Measurements from ENCODE around the gene MECP2.
A peak's percentile ranks its signal among the peaks of the same experiment; 100 is the strongest.

Gene MECP2

GRCh38 chrX:154059231-154059630 lies 38.3 kb downstream of the MECP2 start:
- DNase-seq = no peak

GRCh38 chrX:154058214-154058997 lies 39.1 kb downstream of the MECP2 start:
- DNase-seq = no peak

GRCh38 chrX:154057791-154058190 lies 39.7 kb downstream of the MECP2 start:
- DNase-seq = peak; percentile 8

- no peak for DNase-seq
Observed at GRCh38 chrX:154056770-154057241, 40.7 kb downstream of the MECP2 start.

GRCh38 chrX:154051201-154051810 lies 46.2 kb downstream of the MECP2 start:
- DNase-seq = peak; percentile 59

GRCh38 chrX:154050113-154050495 lies 47.4 kb downstream of the MECP2 start:
- DNase-seq = peak; percentile 17

- DNase-seq = no peak
Observed at GRCh38 chrX:154049209-154050112, 48.1 kb downstream of the MECP2 start.

DNA sequence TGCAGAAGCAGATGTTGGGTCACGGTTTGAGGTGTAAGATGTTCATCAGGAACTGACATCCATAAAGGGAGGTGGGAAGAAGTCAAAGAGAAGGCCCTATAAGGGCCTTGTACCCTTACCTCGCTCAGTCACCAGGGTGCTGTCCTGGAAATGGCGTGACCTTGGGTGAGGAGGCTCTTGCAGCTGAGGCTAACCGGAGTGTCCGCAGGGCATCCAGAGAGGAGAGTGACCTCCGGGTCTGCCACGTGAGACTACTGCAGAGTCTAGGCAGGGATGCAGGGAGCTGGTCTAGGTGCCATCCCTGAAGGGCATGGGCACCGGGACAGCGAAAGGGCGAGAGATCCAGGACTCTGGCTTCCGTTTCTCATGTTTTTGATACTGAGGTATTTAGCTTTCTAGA lies 49.1 kb downstream of the MECP2 start:
- no peak for DNase-seq

GRCh38 chrX:154046940-154047610 lies 50.4 kb downstream of the MECP2 start:
- DNase-seq = no peak

GRCh38 chrX:154046031-154046781 lies 51.3 kb downstream of the MECP2 start:
- peak; percentile 92 for DNase-seq

DNA sequence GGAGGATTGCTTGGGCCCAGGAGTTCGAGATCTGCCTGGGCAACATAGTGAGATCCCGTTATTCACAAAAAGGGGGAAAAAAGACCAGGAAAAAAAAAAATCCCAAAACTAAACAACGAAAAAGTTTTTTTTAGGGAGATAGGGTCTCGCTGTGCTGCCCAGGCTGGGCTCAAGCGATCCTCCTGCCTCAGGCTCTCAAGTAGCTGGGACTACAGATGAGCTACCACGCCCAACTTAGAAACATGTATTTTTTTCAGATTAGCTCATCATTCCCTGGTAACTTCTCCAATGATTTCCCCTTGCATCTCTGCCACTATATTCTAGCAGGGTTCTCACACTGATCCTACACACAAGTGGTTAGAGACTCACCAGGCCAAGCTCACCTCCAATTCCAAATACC lies 53.4 kb downstream of the MECP2 start:
- no peak for DNase-seq

GRCh38 chrX:154043003-154043763 lies 54.3 kb downstream of the MECP2 start:
- DNase-seq = peak; percentile 65

GRCh38 chrX:154040863-154041262 lies 56.7 kb downstream of the MECP2 start:
- no peak for DNase-seq

DNA sequence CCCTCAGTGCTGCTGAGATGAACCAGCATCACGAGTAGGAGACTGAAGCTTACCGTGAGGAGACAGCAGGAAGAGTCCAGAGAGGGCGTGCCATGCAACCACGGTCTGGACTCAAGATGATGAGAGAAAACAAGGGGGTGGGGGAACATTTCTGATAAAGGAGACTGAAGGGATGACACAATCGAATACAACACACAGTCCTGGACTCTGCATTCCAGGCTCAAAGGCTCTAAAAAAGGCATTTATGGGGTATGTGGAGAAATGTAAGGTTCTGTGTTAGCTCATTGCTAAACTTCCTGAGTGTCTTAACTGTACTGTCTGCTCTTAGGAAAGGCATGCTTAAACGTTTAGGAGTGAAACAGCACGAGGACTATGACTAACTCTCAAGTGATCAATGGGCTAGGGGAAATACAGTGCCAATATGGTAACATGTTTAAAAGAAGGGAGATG lies 57.2 kb downstream of the MECP2 start:
- peak; percentile 82 for DNase-seq

DNA sequence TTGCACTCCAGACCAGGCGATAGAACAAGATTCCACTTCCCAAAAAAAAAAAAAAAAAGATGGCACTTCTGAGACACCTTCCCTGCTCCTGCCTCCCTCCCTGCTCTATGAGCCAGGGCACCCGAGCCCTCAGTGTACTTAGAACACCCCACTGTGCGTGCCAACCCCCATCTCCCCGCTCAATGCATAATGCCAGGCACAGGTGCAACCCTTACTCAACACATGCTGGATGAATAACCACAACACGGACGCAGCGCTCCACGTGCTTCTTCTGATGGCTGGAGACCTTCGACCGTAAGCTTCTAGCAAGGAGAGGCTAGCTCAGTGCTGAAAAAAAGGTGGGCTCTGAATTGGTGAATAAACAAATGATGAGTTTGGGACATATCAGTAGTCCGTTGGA lies 57.9 kb downstream of the MECP2 start:
- no peak for DNase-seq

DNA sequence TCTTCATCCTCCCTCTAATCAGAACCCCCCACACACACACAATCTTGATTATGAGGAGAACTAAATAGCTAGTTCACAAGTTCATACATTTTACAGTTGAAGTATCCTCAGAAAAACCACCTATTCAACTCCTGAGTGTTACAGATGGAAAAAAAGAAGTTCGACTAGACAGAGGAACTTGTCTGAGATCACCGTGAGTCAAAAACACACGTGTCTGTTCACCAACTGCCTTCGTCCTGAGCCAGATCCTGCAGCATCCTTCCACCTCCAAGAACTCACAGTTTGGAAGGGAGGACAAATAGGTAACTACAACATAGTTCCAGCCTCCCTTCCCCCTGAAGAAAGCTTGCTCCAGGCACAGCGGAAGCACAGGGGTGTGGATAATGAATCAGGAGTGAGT lies 58.9 kb downstream of the MECP2 start:
- DNase-seq = no peak

DNA sequence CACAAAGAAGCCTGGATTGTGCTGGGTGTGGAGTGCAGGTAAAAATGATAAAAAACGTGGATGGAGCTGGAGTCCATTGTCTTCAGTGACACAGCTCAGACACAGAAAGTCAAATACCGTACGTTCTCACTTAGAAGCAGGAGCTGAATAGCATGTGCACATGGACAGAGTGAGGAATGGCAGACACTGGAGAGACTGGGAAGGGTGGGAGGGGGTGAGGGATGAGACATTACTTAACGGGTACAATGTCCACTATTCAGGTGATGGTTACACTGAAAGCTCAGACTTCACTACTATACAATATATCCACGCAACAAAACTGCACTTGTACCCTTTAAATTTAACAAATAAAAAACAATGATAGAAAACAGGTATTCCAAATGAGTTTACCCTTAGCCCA lies 59.8 kb downstream of the MECP2 start:
- no peak for DNase-seq

- no peak for DNase-seq
Observed at GRCh38 chrX:154036513-154036912, 61.0 kb downstream of the MECP2 start.

DNA sequence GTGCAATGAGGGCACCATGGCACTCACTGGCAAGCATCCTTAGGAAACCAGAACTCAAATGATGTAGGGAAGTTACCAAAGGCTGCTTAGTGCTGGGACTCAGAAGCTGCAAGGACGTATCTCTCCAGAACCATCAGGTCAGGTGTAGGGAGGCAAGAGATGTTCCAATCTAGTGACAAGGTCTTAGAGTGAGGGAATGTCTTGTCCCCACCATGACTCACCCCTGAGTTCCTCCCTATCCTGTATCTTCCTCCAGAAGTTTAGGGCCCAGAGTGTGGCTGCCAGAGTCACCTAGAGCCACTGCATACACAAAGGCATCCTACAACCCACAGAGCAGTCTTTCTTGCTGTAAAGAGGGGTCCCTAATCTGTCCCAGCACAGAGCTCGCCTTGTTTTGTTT lies 63.7 kb downstream of the MECP2 start:
- DNase-seq = no peak

DNA sequence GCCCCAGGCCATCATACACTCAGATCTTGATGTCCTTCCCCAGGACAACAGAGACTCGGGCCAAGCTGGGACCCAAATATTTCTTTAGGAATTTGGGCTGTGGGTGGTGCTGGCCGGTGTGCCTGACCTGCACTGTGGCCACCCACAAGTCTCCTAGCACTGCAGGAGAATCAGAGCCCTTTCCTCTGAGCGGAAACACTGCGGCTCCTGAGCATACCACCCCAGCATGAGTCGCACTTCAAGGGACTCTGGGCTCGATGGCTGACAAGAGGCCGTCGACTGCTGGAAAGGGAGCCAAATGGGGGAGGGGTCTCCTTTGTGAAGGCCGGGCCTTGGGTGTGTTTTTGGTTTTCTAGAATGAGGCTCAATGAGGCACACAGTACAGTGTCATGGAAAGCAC lies 64.9 kb downstream of the MECP2 start:
- no peak for DNase-seq

- no peak for DNase-seq
Observed at GRCh38 chrX:154032160-154032559, 65.4 kb downstream of the MECP2 start.

Data from fibroblast of skin of back (primary cell).